IMR-90 (cell line): Measurements from ENCODE around the gene SRRM3. TPM values are rescaled to one million over a fixed set of nuclear protein-coding genes. Genes with fewer than 3 reads are reported as not detected.

Experiments used
- ATAC-seq: fragments of 200-7000 bp; cut with Tn5 transposase; 2 replicates; pipeline ENCODE4 v1.9.1; 2020; ENCODE audit warnings: low read depth, mild to moderate bottlenecking, moderate library complexity
- BruUV-seq: library from RNA; stranded (reverse); fragments of 400-500 nt; replicated peaks from 2 replicates; lab custom pipeline; 2021; lab: Mats Ljungman, UMichigan
- CTCF ChIA-PET: fragments of 300-600 bp; formaldehyde crosslinking; extraction: SDS; loops from one replicate; lab custom pipeline; 2021; ENCODE audit warnings: antibody characterized with exemption; lab: Yijun Ruan, JAX
- POLR2A ChIA-PET: fragments of 300-600 bp; sonication (Branson Sonifier 250); formaldehyde crosslinking; loops from one replicate; lab custom pipeline; 2022; ENCODE audit warnings: antibody characterized with exemption; ENCODE audit not compliant: unreplicated experiment; lab: Charles Lee
- DNase-seq: peaks from one replicate; pipeline ENCODE4 v3.0.0; 2013
- H2AFZ ChIP-seq: replicated peaks from 2 replicates; pipeline ENCODE3; 2013; ENCODE audit warnings: low read length, mild to moderate bottlenecking; ENCODE audit not compliant: poor library complexity
- H2AK5ac ChIP-seq: 2 replicates; pipeline ENCODE4 v1.6.1; 2013; ENCODE audit warnings: low read depth, low read length, inconsistent platforms
- H2AK9ac ChIP-seq: replicated peaks from 2 replicates; pipeline ENCODE3; 2013; ENCODE audit warnings: mild to moderate bottlenecking, low read depth, low read length, moderate library complexity; ENCODE audit not compliant: poor library complexity
- H2BK120ac ChIP-seq: 2 replicates; pipeline ENCODE4 v1.6.1; 2013; ENCODE audit warnings: low read depth, low read length, inconsistent platforms
- H2BK15ac ChIP-seq: 3 replicates; pipeline ENCODE4 v1.6.1; 2013; ENCODE audit warnings: low read depth, low read length, inconsistent platforms
- H2BK20ac ChIP-seq: 2 replicates; pipeline ENCODE4 v1.6.1; 2013; ENCODE audit warnings: low read depth, mild to moderate bottlenecking, inconsistent platforms, low read length, moderate library complexity
- H2BK5ac ChIP-seq: 2 replicates; pipeline ENCODE4 v1.6.1; 2013; ENCODE audit warnings: mild to moderate bottlenecking, low read depth, low read length, inconsistent platforms; ENCODE audit not compliant: poor library complexity, severe bottlenecking
- H3K14ac ChIP-seq: replicated peaks from 2 replicates; pipeline ENCODE4 v1.6.1; 2013; ENCODE audit warnings: low read depth, low read length, inconsistent platforms
- H3K18ac ChIP-seq: 2 replicates; pipeline ENCODE4 v1.6.1; 2013; ENCODE audit warnings: low read depth, low read length, control low read depth
- H3K23ac ChIP-seq: 2 replicates; pipeline ENCODE4 v1.6.1; 2013; ENCODE audit warnings: low read depth, low read length, inconsistent platforms
- H3K27ac ChIP-seq: 2 replicates; pipeline ENCODE4 v1.5.1; 2013; ENCODE audit warnings: mild to moderate bottlenecking, control low read depth, low read length; ENCODE audit not compliant: insufficient read depth
- H3K27me3 ChIP-seq: 2 replicates; pipeline ENCODE4 v1.6.1; 2013; ENCODE audit warnings: low read length; ENCODE audit not compliant: control insufficient read depth, insufficient read depth
- H3K36me3 ChIP-seq: 2 replicates; pipeline ENCODE4 v1.6.1; 2013; ENCODE audit warnings: low read length, mixed read lengths; ENCODE audit not compliant: control insufficient read depth, insufficient read depth
- H3K4ac ChIP-seq: 2 replicates; pipeline ENCODE4 v1.6.1; 2013; ENCODE audit warnings: low read depth, low read length, inconsistent platforms
- H3K4me1 ChIP-seq: 2 replicates; pipeline ENCODE4 v1.6.1; 2013; ENCODE audit warnings: low read length, mixed read lengths; ENCODE audit not compliant: control insufficient read depth, insufficient read depth
- H3K4me2 ChIP-seq: 2 replicates; pipeline ENCODE4 v1.6.1; 2013; ENCODE audit warnings: low read depth, mild to moderate bottlenecking, control low read depth, low read length, moderate library complexity
- H3K4me3 ChIP-seq: 2 replicates; pipeline ENCODE4 v1.5.1; 2013; ENCODE audit warnings: low read depth, mild to moderate bottlenecking, control low read depth, low read length, moderate library complexity; ENCODE audit not compliant: insufficient read depth
- H3K56ac ChIP-seq: 2 replicates; pipeline ENCODE4 v1.6.1; 2013; ENCODE audit warnings: low read length, inconsistent platforms; ENCODE audit not compliant: insufficient read depth; ENCODE audit errors: extremely low read depth
- H3K79me1 ChIP-seq, 2 experiments: 2 replicates each; pipeline ENCODE4 v1.6.1; 2013; ENCODE audit warnings: low read length in 2 of 2, inconsistent platforms in 1 of 2, low read depth in 1 of 2
- H3K9ac ChIP-seq: 2 replicates; pipeline ENCODE4 v1.6.1; 2013; ENCODE audit warnings: low read depth, low read length, control low read depth
- H3K9me1 ChIP-seq: 2 replicates; pipeline ENCODE4 v1.6.1; 2013; ENCODE audit warnings: low read length, inconsistent platforms; ENCODE audit not compliant: insufficient read depth
- H3K9me3 ChIP-seq: 2 replicates; pipeline ENCODE4 v1.6.1; 2013; ENCODE audit warnings: low read length; ENCODE audit not compliant: control insufficient read depth, insufficient read depth
- H4K20me1 ChIP-seq: 2 replicates; pipeline ENCODE4 v1.6.1; 2013; ENCODE audit warnings: low read length, inconsistent platforms; ENCODE audit not compliant: insufficient read depth
- H4K5ac ChIP-seq: 2 replicates; pipeline ENCODE4 v1.6.1; 2013; ENCODE audit warnings: mild to moderate bottlenecking, low read depth, low read length, control low read depth
- H4K8ac ChIP-seq, 2 experiments: 2 replicates each; pipeline ENCODE4 v1.6.1; 2013; ENCODE audit warnings: low read depth in 2 of 2, low read length in 2 of 2, control low read depth in 1 of 2, inconsistent platforms in 1 of 2
- H4K91ac ChIP-seq: 2 replicates; pipeline ENCODE4 v1.6.1; 2013; ENCODE audit warnings: low read depth, low read length, inconsistent platforms; ENCODE audit not compliant: insufficient read depth
- CEBPB ChIP-seq: IDR thresholded peaks from 2 replicates; pipeline ENCODE4 v1.6.1; 2012; ENCODE audit warnings: low read depth, low read length, improper control_type of control experiment
- CHD1 ChIP-seq: IDR thresholded peaks from 2 replicates; pipeline ENCODE4 v1.6.1; 2012; ENCODE audit warnings: low read depth, low read length, improper control_type of control experiment
- CTCF ChIP-seq: conservative IDR thresholded peaks from 2 replicates; pipeline ENCODE4 v1.5.1; 2012; ENCODE audit warnings: mild to moderate bottlenecking, low read depth, low read length, improper control_type of control experiment
- ELK1 ChIP-seq: fragments of 150-350 bp; IDR thresholded peaks from 2 replicates; pipeline ENCODE4 v1.6.1; 2016; ENCODE audit warnings: low read depth, mild to moderate bottlenecking, low read length, moderate library complexity, borderline replicate concordance
- FOS ChIP-seq: fragments of 150-350 bp; IDR thresholded peaks from 2 replicates; pipeline ENCODE4 v1.6.1; 2016; ENCODE audit warnings: low read depth, low read length
- MAFK ChIP-seq: IDR thresholded peaks from 2 replicates; pipeline ENCODE4 v1.6.1; 2012; ENCODE audit warnings: low read depth, low read length, improper control_type of control experiment
- MAZ ChIP-seq: IDR thresholded peaks from 2 replicates; pipeline ENCODE4 v1.6.1; 2012; ENCODE audit warnings: low read depth, mild to moderate bottlenecking, low read length, improper control_type of control experiment, moderate library complexity, borderline replicate concordance
- NFE2L2 ChIP-seq: fragments of 150-350 bp; IDR thresholded peaks from 2 replicates; pipeline ENCODE4 v1.6.1; 2016; ENCODE audit warnings: low read depth, mild to moderate bottlenecking, low read length
- POLR2A ChIP-seq: IDR thresholded peaks from 2 replicates; pipeline ENCODE4 v1.6.1; 2012; ENCODE audit warnings: mild to moderate bottlenecking, low read depth, low read length
- RAD21 ChIP-seq: IDR thresholded peaks from 2 replicates; pipeline ENCODE4 v1.6.1; 2012; ENCODE audit warnings: low read length, improper control_type of control experiment
- RCOR1 ChIP-seq: IDR thresholded peaks from 2 replicates; pipeline ENCODE4 v1.6.1; 2012; ENCODE audit warnings: mild to moderate bottlenecking, low read length, improper control_type of control experiment; ENCODE audit not compliant: insufficient replicate concordance
- RFX5 ChIP-seq: IDR thresholded peaks from 2 replicates; pipeline ENCODE4 v1.8.0; 2012; ENCODE audit warnings: low read depth, mild to moderate bottlenecking, low read length, moderate library complexity
- SMC3 ChIP-seq: fragments of 150-350 bp; IDR thresholded peaks from 2 replicates; pipeline ENCODE4 v1.6.1; 2016; ENCODE audit warnings: low read depth, mild to moderate bottlenecking, antibody characterized with exemption, low read length, moderate library complexity
- USF2 ChIP-seq: fragments of 150-350 bp; IDR thresholded peaks from 2 replicates; pipeline ENCODE4 v1.6.1; 2017; ENCODE audit warnings: mild to moderate bottlenecking, antibody characterized with exemption, low read length, low read depth
- WGBS, 2 experiments: methylation state at CpG; one replicate each; pipeline versions ENCODE4 v1.1.5 to v1.1.7; 2013; ENCODE audit warnings: missing lambda C conversion rate in 2 of 2; ENCODE audit not compliant: insufficient read length in 1 of 2; ENCODE audit errors: extremely low coverage in 2 of 2; 5-methylcytosine and 5-hydroxymethylcytosine counted together
- dilution Hi-C: fragments of 300-500 bp; cut with HindIII; formaldehyde crosslinking; loops from one replicate; pipeline ENCODE4 v1.14.3; 2018; ENCODE audit warnings: low sequenced_read_pairs; ENCODE audit not compliant: unreplicated experiment
- in situ Hi-C: fragments of 300-500 bp; cut with MboI; formaldehyde crosslinking; loops from 3 replicates; pipeline ENCODE4 v1.14.3; 2019; ENCODE audit warnings: low sequenced_read_pairs, inconsistent platforms, mixed read lengths
- intact Hi-C: fragments of 100-400 bp; cut with micrococcal nuclease; formaldehyde crosslinking; loops from 2 replicates; pipeline ENCODE4 v1.10.0; 2022
- polyA plus RNA-seq, 3 experiments: library from polyadenylated mRNA; depleted of rRNA; stranded (reverse); fragments of >200 nt; gene quantifications; 2 replicates each; pipeline ENCODE4 v1.2.3, GENCODE V29; 2012; ENCODE audit warnings: low replicate concordance in 1 of 3
- total RNA-seq: library from RNA; depleted of rRNA; stranded (reverse); fragments of >200 nt; gene quantifications from 2 replicates; pipeline ENCODE4 v1.2.3, GENCODE V29; 2012

The SRRM3 gene
- total and polyA plus RNA-seq, 2 of the 4 experiments (the other 2 are of a cell fraction): 0.18 to 2.5 TPM

GRCh38 chr7:76222333-76222732 lies 20.6 kb downstream of the SRRM3 start:
- H3K18ac ChIP-seq: no peak overlapping the region
- H2AK5ac ChIP-seq: no peak overlapping the region
- DNase-seq (no peak), ATAC-seq (no peak)
- H3K56ac ChIP-seq: no peak overlapping the region
- no peak overlapping the region for H2BK5ac ChIP-seq
- no peaks in the 10 kb centered on the region for H3K79me1 ChIP-seq
- H3K27me3 ChIP-seq: peaks cover 23% of the 10 kb centered on the region
- no peaks in the 10 kb centered on the region for H4K20me1 ChIP-seq
- H3K4ac ChIP-seq: no peak overlapping the region
- no peaks in the 10 kb centered on the region for H3K36me3 ChIP-seq
- no peak overlapping the region for H4K91ac ChIP-seq
- no peak overlapping the region for H3K14ac ChIP-seq
- no TSS peak for BruUV-seq
- H2BK20ac ChIP-seq: no peak overlapping the region
- dilution Hi-C loops: no loop called here
- peaks cover 2% of the 10 kb centered on the region; the same call in 1 of the 2 replicates for H3K4me1 ChIP-seq
- no peak overlapping the region for H2AFZ ChIP-seq
- intact Hi-C loops: no loop called here
- H3K4me3 ChIP-seq: no peak overlapping the region
- POLR2A ChIA-PET: no interaction called here
- no peak overlapping the region for H2BK120ac ChIP-seq
- in situ Hi-C loops: no loop called here
- TF ChIP-seq ELK1: no peak
- no peak for TF ChIP-seq SMC3
- no peak for TF ChIP-seq FOS
- no peak for TF ChIP-seq CTCF
- TF ChIP-seq USF2: no peak
- no peak for TF ChIP-seq MAZ
- TF ChIP-seq MAFK: no peak
- no peak for TF ChIP-seq RFX5
- TF ChIP-seq CHD1: no peak
- TF ChIP-seq RAD21: no peak
- no peak for TF ChIP-seq NFE2L2
- TF ChIP-seq RCOR1: no peak
- no peak for TF ChIP-seq POLR2A
- no peak for TF ChIP-seq CEBPB
- no peak overlapping the region for H3K23ac ChIP-seq
- no peaks in the 10 kb centered on the region for H3K9me1 ChIP-seq
- no peaks in the 10 kb centered on the region for H3K9me3 ChIP-seq
- CTCF ChIA-PET: no interaction called here
- H4K8ac ChIP-seq: no peak overlapping the region
- H3K27ac ChIP-seq: no peak overlapping the region
- no peak overlapping the region for H4K5ac ChIP-seq
- WGBS, 2 experiments: no CpG with 5 or more reads among the region's 2 CpGs
- no peak overlapping the region for H2AK9ac ChIP-seq
- H3K9ac ChIP-seq: no peak overlapping the region
- H2BK15ac ChIP-seq: no peak overlapping the region
- H3K4me2 ChIP-seq: no peak overlapping the region
